Measurements from ENCODE around the gene HIPK2. TPM values are rescaled to one million over a fixed set of nuclear protein-coding genes. Genes with fewer than 3 reads are reported as not detected.

HIPK2 gene
- polyA plus RNA-seq, 2 of the 4 experiments (the other 2 are of a cell fraction), result 11.3 to 12.1 TPM

- ATAC-seq (no peak), DNase-seq (ENCODE audit: low read depth in 1 of 2, low spot score in 1 of 2) (no peak), FAIRE-seq (no peak)
- POLR2A ChIA-PET, result no interaction called here
- CTCF ChIA-PET, result interaction anchor here (0.6 to 4.3 kb wide), 5 partner anchors 9 to 418 kb away, joined by 3 to 16 read pairs (median 10); no protein-coding TSS in a partner anchor
- WGBS (ENCODE audit: missing lambda C conversion rate), result 88% methylated on average over 15 of the region's 15 CpGs
- no peak overlapping the region for H3K27ac ChIP-seq
- no peaks in the 10 kb centered on the region for H3K4me1 ChIP-seq
- H3K4me3 ChIP-seq, result no peak overlapping the region
- H3K9me3 ChIP-seq, result no peaks in the 10 kb centered on the region
- TF ChIP-seq CEBPB (IDR thresholded peaks at IDR 0.05) (no peak), POLR2A (IDR thresholded peaks at IDR 0.05; ENCODE audit: low read length) (no peak), CBX2 (IDR thresholded peaks at IDR 0.05; ENCODE audit: borderline replicate concordance, low read depth) (no peak), KDM1A (IDR thresholded peaks at IDR 0.05; ENCODE audit: low read depth) (no peak), POLR2AphosphoS2 (conservative IDR thresholded peaks at IDR 0.05; ENCODE audit: low read length) (no peak), HES2 (IDR thresholded peaks at IDR 0.05) (no peak), FOSB (CRISPR knock-in tag; IDR thresholded peaks at IDR 0.05) (no peak), ATOH8 (CRISPR knock-in tag; IDR thresholded peaks at IDR 0.05; ENCODE audit: low read depth) (no peak), JUNB (IDR thresholded peaks at IDR 0.05) (no peak), E2F6 (IDR thresholded peaks at IDR 0.05; ENCODE audit: borderline replicate concordance, low read depth) (no peak), MAFK (IDR thresholded peaks at IDR 0.05; ENCODE audit: partially characterized antibody) (no peak)
- no peak overlapping the region for H3K4me2 ChIP-seq
These were observed 193.8 kb downstream of the HIPK2 start for GRCh38 chr7:139583826-139584553.

DNA sequence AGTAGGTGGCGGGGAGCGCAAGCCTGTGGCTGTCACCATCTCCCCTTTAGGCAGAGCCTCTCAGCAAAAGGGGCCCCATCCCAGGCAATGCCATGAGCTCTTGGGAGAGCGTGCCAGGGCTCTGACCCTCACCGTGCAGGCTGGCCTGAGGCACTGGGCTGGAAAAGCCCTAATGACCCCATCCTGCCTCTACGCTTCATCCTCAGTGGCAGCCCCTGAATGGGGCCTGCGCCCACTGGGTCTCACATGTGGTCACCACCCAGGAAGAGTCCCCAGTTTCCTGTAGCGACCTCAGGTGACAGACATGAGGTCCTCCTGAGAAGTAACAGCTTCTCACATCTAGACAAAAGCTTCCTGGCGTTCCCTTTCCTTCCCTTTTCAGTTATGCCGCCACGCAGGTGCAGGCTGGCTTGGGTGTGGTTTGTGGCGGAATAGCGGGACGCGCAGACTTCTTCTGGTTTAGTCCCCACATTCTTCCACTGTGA is 195.1 kb downstream of the HIPK2 start:
- no peaks in the 10 kb centered on the region for H3K4me1 ChIP-seq
- H3K4me3 ChIP-seq, result no peak overlapping the region
- POLR2A ChIA-PET, result no interaction called here
- H3K9me3 ChIP-seq, result no peaks in the 10 kb centered on the region
- no peak for ATAC-seq
- WGBS (ENCODE audit: missing lambda C conversion rate), result 91% methylated on average over 13 of the region's 14 CpGs
- TF ChIP-seq NFE2L2 (conservative IDR thresholded peaks at IDR 0.05; ENCODE audit: low read length) (no peak), JUN (IDR thresholded peaks at IDR 0.05) (no peak), CEBPB (IDR thresholded peaks at IDR 0.05) (no peak), SREBF2 (IDR thresholded peaks at IDR 0.05) (no peak), EHF (CRISPR knock-in tag; IDR thresholded peaks at IDR 0.05) (no peak), HOXB5 (CRISPR knock-in tag; IDR thresholded peaks at IDR 0.05) (no peak), POLR2A (IDR thresholded peaks at IDR 0.05; ENCODE audit: low read length) (no peak), HEYL (CRISPR knock-in tag; IDR thresholded peaks at IDR 0.05) (no peak), PHF8 (IDR thresholded peaks at IDR 0.05; ENCODE audit: borderline replicate concordance, low read depth) (no peak)
- no peak for FAIRE-seq
- H3K4me2 ChIP-seq, result no peak overlapping the region
- no peak for DNase-seq (ENCODE audit: low read depth in 1 of 2, low spot score in 1 of 2)
- CTCF ChIA-PET, result interaction anchor here (1.0 to 4.3 kb wide), 3 partner anchors 37 to 420 kb away, joined by 4 to 16 read pairs (median 11); no protein-coding TSS in a partner anchor
- no peak overlapping the region for H3K27ac ChIP-seq

GRCh38 chr7:139582130-139582650 is 195.6 kb downstream of the HIPK2 start:
- H3K4me2 ChIP-seq, result no peak overlapping the region
- H3K4me1 ChIP-seq, result no peaks in the 10 kb centered on the region
- DNase-seq (ENCODE audit: low read depth in 1 of 2, low spot score in 1 of 2) (no peak), ATAC-seq (no peak), FAIRE-seq (no peak)
- no peak overlapping the region for H3K4me3 ChIP-seq
- no peak overlapping the region for H3K27ac ChIP-seq
- WGBS (ENCODE audit: missing lambda C conversion rate), result 91% methylated on average over 14 of the region's 14 CpGs
- CTCF ChIA-PET, result interaction anchor here (1.0 to 4.3 kb wide), 5 partner anchors 10 to 420 kb away, joined by 4 to 18 read pairs (median 11); no protein-coding TSS in a partner anchor
- H3K9me3 ChIP-seq, result no peaks in the 10 kb centered on the region
- POLR2A ChIA-PET, result no interaction called here
- TF ChIP-seq ZSCAN20 (CRISPR knock-in tag; IDR thresholded peaks at IDR 0.05) (no peak), TFCP2L1 (CRISPR knock-in tag; IDR thresholded peaks at IDR 0.05) (no peak), ELK1 (IDR thresholded peaks at IDR 0.05; ENCODE audit: low read depth, low read length) (no peak), NPAS2 (CRISPR knock-in tag; IDR thresholded peaks at IDR 0.05; ENCODE audit: borderline replicate concordance) (no peak), KDM1A (IDR thresholded peaks at IDR 0.05; ENCODE audit: low read depth) (no peak), HDAC2 (IDR thresholded peaks at IDR 0.05) (no peak), MYC (IDR thresholded peaks at IDR 0.05; ENCODE audit: borderline replicate concordance, low read length) (no peak), MAZ (IDR thresholded peaks at IDR 0.05; ENCODE audit: borderline replicate concordance, low read depth, low read length) (no peak), HES2 (IDR thresholded peaks at IDR 0.05) (no peak), MAFK (IDR thresholded peaks at IDR 0.05; ENCODE audit: partially characterized antibody) (no peak), HOXB5 (CRISPR knock-in tag; IDR thresholded peaks at IDR 0.05) (no peak), NFE2L2 (conservative IDR thresholded peaks at IDR 0.05; ENCODE audit: low read length) (no peak), CHD4 (IDR thresholded peaks at IDR 0.05; ENCODE audit: borderline replicate concordance) (no peak), ESRRA (IDR thresholded peaks at IDR 0.05; ENCODE audit: borderline replicate concordance, low read length) (no peak), RNF2 (IDR thresholded peaks at IDR 0.05; ENCODE audit: borderline replicate concordance, low read depth) (no peak)
- TF ChIP-seq, protein P1, sequence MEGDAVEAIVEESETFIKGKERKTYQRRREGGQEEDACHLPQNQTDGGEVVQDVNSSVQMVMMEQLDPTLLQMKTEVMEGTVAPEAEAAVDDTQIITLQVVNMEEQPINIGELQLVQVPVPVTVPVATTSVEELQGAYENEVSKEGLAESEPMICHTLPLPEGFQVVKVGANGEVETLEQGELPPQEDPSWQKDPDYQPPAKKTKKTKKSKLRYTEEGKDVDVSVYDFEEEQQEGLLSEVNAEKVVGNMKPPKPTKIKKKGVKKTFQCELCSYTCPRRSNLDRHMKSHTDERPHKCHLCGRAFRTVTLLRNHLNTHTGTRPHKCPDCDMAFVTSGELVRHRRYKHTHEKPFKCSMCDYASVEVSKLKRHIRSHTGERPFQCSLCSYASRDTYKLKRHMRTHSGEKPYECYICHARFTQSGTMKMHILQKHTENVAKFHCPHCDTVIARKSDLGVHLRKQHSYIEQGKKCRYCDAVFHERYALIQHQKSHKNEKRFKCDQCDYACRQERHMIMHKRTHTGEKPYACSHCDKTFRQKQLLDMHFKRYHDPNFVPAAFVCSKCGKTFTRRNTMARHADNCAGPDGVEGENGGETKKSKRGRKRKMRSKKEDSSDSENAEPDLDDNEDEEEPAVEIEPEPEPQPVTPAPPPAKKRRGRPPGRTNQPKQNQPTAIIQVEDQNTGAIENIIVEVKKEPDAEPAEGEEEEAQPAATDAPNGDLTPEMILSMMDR (IDR thresholded peaks at IDR 0.05), result no peak

Measured in A549 (cell line).